DMS79 (cell line): ENCODE results near the gene PRMT1.
"Not testable (repeated sequence)": the region's sequence is repeated elsewhere in the genome, so short reads cannot be mapped to it uniquely, and the experiment has no call there.

ENCODE experiments used
- DNase-seq: peaks from one replicate; lab custom pipeline; 2025; lab: John Stamatoyannopoulos, UW

PRMT1 gene

DNA sequence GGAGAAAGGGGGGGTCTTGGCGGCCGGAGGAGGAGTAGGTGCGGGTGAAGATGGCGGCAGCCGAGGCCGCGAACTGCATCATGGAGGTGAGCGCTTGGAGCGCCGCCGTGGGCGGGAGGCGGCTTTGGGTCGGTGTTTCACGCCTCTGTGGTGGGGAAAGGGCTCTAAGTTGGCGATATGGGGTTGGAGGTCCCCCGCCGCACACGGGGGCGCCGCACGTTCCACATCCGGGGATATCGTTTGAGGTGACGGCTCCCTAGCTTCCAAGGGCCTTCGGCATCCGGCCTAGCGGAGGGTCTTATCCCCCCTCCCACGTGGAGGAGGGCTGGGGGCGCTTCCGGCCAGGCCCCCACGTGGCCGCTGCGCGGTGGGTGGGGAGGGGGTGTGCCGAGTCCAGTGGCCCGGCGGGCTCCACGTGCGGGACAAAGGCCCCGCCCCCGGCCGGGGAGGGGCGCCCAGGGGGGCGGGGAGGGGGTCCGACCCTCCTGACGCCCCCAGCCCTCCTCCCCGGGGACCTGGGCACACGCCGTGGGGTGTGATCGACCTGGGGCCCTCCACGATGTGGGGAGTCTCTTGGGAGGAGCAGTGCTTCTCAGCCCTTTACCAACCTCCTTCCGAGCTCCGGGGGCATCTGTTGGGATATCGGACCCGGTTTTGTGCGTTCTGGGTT is at the start of gene PRMT1:
Gene PRMT1 (plus strand): TSS at position 41 of the 670 bp plus-strand sequence. CDS start 10 bp downstream, at position 51.
- no peak for DNase-seq

DNA sequence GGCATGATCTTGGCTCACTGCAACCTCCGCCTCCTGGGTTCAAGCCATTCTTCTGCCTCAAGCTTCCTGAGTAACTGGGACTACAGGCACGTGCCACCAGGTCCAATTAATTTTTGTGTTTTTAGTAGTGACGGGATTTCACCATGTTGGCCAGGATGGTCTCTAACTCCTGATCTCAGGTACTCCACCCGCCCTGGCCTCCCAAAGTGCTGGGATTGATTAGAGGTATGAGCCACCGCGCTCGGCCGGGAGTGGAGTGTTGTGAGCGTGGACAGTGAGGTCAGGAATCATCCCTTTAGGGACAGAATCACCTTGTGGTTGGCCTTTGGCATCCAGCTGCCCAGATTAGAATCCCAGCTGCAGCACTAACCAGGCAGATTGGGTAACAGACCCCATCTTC is 47.4 kb upstream of the PRMT1 start:
- DNase-seq: no peak

DNA sequence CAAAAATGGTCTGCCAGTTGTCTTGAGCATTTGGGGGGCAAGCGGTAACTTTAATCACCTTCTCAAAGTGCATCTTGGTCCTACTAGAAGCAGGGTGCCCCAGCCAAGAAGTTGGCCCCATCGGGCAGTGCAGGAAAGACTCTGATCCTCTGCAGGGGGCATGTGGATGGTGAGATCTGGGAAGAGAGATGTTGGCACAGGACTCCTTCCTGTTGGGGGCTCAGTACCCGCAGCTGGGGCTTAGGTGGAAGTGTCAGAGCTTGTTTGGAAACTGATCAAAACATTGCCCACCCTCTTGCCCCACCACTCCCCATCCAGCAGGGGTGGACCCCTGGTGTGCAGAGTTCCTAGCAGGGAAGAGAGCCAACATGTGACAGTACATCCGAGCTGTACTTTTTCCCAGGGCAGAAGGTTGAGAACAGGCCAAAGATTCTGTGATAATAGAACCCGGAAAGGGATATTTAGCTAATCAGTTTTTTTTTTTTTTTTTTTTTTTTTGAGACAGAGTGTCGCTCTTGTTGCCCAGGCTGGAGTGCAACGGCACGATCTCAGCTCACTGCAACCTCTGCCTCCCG is 46.0 kb upstream of the PRMT1 start:
- no peak for DNase-seq

DNA sequence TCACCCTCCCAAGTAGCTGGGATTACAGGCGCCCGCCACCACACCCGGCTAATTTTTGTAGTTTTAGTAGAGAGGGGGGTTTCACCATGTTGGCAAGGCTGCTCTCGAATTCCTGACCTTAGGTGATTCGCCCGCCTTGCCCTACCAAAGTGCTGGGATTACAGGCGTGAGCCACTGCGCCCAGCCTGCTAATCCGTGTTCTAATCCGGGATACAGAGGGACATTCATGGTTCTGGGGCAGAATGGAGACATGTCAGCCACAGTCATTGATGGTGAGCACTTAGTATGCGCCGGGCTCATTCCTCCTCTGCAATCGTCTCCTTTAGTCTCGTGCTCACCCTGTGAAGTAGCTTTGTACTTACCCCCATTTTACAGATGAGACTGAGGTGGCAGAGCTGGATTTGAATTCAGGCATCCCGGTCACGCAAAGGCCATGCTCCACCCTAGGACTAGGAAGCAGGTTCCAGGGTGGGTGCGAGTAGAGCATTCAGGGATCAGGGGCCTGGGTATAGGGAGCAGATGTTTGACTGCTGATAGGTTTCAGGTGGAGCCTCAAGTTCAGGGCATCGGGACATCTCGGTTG is 45.4 kb upstream of the PRMT1 start:
- no peak for DNase-seq

DNA sequence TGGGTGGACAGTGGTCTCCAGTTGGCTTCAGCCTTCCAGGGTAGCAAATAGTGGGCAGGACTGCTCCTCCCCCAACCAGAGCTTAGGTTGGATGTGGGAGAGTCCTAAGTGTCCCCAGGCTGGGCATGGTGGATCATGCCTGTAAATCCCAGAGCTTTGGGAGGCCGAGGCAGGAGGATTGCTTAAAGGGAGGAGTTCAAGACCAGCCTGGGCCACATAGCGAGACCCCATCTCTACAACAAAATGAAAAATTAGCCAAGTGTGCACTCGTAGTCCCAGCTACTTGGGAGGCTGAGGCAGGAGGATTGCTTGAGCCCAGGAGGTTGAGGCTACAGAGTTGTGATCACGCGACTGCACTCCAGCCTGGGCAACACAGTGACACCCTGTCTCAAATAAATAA is 44.5 kb upstream of the PRMT1 start:
- no peak for DNase-seq

DNA sequence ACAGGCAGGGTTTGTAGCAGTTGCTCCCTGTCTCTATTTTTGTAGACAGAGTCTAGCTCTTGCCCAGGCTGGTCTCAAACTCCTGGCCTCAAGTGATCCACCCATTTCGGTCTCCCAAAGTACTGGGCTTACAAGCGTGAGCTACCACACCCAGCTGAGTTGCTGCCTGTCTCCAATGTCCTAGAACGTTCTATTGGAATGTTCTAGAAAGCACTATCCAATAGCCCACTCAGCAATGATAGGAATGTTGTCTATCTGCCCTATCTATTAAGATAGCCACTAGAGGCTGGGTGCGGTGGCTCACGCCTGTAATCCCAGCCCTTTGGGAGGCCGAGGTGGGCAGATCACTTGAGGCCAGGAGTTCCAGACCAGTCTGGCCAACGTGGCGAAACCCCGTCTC is 43.8 kb upstream of the PRMT1 start:
- DNase-seq: not testable (repeated sequence)

DNA sequence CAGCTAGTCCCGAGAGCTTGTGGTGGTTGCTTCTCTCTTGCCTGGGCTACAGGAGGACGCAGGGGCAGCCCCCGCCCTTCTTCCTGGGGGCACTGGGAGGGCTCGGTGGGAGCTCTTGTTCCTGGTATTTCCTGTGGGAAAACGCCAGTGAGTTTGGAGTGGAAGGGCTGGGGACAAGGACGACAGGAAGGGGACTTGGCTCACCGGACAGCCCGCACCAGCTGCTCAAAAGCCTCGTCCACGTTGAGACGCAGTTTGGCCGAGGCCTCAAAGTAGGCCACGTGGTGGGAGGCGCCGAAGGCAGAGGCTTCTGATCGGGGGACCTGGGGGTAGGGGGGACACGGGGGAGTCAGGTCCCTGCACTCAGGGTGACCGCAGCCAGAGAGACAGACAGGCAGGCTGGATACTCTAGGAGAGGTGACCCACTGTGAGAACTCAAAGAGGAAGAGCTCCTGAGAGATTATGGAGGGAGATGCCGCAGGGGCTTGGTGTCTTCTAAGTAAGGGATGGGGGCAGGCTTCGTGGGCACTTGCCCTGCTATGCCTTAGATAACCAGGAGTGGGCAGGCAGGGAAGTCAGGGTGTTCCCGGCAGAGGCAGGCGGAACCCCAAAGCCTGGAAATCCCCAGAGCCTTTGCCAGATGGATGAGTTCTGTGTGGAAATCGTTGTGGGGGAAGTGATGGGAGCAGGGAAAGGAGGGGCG is 41.4 kb upstream of the PRMT1 start:
- DNase-seq: no peak

DNA sequence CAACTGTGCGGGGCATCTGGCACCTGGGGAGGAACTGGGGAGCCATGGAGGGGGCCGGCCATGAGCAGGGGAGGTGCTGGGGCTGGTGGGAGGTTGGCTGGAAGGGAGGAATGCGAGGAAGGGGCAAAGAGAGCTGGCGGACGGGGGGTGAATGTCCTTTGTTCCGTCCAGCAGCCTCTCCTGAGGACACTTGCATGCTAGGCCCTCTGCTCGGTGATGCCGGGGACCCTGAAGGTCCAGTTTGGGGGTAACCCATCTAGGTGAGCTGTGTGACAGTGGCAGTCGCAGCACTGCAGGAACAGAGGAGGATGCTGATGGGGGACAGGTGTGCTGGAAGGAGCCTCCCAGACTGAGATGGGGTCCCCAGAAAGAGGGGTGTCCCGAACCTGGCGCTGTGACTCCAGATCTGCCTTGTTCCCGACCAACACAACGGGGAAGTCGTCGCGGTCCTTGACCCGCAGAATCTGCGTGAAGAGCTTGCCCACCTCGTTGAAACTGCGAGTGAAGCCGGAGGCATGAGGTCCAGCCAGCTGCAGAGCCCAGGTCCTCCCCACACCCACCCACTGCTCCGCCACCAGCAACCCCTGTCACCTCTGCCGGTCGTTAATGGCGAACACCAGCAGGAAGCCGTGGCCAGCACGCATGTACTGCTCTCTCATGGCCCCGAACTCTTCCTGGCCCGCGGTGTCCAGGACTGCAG is 40.7 kb upstream of the PRMT1 start:
- DNase-seq: no peak

DNA sequence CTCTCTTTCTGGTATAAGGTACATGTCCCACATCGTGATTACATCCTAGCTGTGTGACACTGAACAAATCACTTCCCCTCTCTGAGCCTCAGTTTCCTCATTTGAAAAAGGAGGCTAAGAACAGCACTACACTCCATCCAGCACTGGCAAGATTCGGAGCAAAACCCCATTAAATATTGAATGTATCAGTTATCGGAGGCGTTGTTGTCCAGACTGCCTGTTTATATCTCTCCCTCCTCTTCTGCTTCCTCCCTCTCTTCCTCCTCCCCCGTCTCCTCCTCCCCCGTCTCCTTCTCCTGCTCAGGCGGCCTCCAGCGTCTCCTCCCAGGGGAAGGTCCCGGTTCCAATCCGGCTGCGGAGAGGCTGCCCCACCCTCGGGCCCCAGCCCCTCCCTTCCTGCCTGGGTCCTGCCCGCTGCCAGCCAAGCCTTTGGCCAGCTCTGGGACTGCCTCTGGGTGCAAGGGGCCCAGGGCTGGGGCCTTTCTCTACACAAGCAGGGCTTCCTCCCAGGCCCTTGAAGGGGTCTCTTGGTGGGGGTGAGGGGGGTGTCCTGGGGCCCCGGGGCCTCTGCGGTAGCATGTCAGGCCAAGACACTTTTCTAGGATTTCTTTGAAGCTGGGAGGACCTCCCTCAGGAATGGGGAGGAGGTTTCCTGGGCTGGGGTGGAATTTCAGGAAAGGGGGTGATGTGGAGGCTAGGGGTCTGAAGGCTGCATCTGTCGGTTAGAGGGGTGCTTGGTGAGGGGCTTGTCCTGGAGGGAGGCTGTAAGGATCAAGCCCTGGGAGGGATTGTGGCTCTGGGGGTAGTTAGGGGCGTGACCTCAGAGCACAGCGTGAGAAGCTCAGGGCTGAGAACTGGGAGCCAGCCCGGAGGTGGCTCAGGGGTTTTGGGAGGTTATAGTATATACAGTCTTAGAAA is 39.0 kb upstream of the PRMT1 start:
- DNase-seq: no peak

DNA sequence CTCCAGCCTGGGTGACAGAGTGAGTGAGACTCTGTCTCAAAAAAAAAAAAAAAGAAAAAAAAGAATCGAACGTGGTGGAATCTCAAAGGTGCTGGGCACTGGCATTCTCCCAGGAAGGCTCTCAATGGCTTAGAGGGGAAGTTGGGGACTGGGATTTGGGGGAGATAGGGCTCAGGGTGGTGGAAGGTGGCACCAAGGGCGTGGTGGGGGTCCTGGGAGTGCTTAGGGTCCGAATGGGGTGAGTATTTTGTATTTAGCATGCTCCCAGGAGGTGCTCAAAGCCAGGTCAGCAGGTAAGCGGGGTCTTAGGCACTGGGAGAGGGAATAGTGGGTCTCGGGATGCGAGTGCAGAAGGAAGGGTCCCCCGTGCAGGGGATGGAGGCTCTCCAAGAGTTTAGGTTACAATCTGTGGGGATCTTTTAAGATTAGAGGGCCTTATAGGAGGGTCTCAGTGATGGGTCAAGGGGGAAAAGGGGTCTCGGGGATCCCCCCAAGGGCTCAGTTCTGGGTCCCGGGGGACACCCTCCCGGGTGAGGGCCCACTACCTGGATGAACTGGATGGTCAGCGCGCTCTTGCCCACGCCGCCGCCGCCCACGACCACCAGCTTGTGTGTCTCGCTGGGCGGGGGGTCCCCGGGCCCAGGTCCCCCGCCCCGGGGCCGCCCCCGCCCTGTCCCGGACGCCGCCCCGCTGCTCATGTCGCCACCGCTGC is 37.5 kb upstream of the PRMT1 start:
- no peak for DNase-seq

DNA sequence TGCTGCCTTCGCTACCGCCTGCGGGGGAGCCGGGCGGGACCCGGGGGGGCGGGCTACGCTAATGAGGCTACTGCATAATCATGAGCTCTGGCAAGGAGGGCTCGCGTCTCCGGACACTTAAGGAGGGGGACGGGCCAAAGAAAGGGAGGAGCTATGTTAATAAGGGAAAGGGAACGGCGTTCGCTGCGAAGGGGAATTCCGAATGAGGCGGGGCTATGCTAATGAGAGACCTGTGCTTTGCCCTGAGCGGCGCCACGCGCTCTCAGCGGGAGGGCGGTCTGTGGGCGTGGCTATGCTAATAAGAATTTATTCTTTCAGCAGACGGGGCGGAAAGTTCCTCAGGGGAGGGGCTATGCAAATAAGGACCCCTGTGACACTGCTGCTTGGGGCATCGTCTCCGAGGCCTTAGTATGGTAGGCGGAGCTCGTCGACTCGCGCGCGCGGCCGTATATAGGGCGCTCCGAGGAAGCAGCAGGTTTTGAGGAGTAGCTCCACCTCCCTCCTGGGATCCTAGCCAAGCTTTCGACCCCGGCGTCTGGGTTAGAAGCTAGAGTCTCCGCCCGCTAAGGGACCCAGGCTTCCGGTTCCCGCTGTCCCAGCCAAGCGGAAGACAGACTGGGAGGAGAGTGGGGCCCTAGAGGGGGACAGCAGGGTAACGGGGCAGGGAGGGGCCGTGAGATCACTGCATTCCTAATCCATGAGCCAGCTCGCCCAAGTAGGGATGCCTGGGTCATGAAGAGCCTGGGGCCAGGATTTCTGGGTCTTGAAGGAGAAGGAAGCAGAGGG is 36.8 kb upstream of the PRMT1 start, which contains the start of gene RRAS:
Gene RRAS (minus strand): TSS at position 31 of the 786 bp plus-strand sequence. CDS start 45 bp downstream, outside the sequence.
- peak; percentile 99 for DNase-seq

DNA sequence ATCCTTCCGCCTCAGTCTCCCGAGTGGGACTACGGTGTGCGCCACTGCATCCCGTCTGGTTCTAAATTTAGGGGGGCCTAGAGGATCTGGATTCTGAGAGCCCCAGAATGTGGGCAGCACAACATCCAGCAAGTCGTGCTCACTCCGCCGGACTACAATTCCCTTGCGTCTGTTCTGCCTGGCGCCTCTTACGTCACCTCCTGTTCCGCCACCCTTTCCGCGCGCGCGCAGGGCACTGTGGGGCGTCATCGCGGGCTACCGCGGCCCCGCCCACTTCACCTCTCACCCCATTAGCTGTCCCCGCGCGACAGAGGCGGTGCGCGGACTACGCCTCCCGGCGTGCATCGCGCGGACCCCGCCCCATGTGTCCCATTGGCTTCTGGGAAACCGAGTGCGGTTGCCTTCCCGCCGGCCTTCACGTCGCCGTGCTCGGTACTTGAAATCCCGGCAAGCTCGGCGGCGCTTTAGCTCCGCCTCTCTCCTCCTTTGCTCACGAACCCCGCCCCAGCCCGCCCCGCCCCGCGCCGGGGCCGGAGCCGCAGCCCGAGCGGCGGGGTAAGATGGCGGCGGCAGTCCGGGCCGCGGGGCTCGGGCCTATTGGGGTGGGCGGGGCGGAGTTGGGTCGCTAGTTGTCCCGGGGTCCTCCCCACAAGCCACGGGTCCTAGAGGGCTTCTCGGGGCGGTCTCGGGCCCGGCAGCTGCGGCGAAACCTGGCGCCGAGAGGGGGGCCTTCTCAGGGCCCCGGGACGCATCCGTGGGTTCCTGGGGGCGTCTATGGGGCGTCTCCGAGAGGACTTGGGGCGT is 35.2 kb upstream of the PRMT1 start, which contains the start of gene SCAF1:
Gene SCAF1 (plus strand): TSS at position 522 of the 804 bp plus-strand sequence. CDS start 2,818 bp downstream, outside the sequence.
- peak; percentile 99 for DNase-seq

DNA sequence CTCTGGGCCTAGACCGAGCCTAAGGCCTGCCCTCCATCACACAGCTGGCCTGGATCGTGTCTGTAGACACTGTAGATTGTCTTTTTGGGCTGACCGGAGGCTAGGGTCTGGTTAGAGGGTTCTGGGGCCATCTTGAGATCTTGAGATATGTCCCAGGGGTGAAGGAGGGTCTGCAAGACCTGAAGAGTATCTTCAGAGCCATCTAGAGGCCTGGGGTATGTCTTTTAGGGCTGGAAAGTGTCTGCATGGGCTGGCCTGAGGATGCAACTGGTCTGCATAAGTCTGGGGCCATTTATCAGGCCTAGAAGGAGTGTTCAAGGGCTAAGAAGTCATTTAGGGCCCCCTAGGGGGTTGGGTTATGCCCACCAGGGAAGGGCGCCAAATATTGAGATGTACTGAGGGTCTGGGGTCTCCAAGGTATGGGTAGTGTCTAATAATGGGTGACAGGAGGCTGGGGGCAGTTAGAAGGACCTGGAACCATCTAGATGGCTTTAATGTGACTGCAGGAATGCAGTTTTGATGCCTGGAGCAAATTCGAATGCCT is 34.5 kb upstream of the PRMT1 start:
- DNase-seq: no peak

DNA sequence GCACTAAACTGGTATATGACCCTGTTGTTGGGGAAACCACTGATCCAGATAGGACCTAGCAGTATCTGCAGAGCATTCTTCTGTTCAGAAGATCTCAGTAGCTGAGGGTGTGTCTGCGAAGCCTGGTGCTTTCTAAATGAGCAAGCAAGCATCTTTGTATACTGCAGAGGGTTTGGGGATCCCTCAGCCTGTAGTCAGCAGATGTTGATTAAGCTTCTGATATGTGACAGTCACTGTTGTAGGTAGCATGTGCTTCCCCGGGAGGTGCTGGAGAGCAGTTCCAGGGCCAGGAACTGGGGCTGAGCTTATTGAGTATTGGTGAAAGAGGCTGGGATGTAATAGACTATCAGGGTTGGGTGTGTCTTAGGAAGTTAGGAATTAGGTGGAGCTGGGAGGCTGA is 33.6 kb upstream of the PRMT1 start:
- DNase-seq: no peak

DNA sequence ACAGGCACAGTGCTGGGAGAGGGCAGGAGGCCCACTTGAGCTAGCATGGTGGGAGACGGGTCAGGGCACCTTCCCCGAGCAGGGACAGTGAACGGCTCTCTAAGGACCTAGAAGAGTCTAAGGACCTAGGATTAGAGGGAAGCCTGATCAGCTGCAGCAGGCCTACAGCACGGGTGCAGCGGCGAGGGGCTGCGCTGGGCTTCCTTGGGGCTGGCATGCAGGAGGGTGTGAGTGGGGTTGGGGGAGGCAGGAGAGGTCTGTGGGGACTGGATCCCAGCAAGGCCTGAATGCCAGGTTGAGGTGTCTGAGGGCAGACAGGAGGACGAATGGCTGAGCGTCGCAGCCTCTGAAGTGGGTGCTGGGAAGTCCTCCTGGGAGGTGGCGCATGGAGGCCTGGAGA is 31.5 kb upstream of the PRMT1 start:
- DNase-seq: no peak

DNA sequence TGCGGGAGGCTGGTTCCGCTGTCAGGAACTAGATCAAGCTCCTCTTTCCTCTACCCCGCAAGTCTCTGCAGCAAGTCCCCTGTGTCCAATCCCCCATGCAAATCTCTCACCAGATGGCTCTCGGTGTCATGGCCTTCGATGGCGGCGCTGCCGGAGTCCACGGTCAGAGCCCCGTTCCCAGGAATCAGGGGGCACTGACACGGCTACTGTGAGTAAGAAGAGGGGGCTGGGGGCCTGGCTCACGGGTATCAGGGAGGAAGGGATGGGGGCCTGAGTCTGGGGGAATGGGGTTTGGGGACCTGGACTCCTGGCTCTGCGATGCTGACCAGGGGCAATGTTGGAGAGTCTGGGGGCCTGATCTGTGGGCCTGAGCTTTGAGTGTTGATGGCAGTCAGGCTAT is 31.1 kb upstream of the PRMT1 start:
- DNase-seq: no peak

DNA sequence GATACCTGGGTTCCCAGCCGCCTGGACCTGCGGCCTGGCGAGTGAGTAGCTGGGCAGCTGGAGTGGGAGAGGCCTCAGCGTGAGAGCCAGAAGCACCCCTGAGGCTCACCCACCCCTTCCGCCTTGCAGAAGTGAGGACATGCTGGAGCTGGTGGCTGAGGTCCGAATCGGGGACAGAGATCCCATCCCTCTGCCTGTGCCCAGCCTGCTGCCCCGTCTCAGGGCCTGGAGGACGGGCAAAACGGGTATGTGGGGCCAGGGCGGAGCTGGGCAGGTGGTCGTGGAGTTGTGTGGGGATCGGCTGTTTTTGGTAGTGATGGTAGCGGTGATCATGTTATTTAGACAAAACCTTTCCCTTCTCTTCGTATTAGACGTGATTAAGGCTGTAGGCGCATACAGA is 30.5 kb upstream of the PRMT1 start:
- no peak for DNase-seq

DNA sequence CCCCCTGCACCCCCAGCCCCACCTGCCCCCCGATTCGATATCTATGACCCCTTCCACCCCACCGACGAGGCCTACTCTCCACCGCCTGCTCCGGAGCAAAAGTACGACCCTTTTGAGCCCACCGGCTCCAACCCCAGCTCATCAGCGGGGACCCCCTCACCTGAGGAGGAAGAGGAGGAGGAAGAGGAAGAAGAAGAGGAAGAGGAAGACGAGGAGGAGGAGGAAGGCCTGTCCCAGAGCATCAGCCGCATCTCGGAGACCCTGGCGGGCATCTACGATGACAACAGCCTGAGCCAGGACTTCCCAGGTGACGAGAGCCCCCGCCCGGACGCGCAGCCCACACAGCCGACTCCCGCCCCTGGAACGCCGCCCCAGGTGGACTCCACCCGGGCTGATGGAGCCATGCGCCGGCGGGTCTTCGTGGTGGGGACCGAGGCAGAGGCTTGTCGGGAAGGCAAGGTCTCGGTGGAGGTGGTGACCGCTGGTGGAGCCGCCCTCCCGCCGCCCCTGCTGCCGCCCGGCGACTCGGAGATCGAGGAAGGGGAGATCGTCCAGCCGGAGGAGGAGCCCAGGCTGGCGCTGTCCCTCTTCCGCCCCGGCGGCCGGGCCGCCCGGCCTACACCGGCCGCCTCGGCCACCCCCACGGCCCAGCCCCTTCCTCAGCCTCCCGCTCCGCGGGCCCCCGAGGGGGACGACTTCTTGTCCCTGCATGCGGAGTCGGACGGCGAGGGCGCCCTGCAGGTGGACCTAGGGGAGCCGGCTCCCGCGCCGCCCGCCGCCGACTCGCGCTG is 25.8 kb upstream of the PRMT1 start:
- no peak for DNase-seq
